HG02884 (cell line): ENCODE results near the gene SOHLH2.

Experiments
- ATAC-seq: cut with Tn5 transposase; IDR thresholded peaks from one replicate; pipeline ENCODE4 v1.9.1; 2021; ENCODE audit warnings: mild to moderate bottlenecking, moderate library complexity; ENCODE audit not compliant: unreplicated experiment

SOHLH2 gene

DNA sequence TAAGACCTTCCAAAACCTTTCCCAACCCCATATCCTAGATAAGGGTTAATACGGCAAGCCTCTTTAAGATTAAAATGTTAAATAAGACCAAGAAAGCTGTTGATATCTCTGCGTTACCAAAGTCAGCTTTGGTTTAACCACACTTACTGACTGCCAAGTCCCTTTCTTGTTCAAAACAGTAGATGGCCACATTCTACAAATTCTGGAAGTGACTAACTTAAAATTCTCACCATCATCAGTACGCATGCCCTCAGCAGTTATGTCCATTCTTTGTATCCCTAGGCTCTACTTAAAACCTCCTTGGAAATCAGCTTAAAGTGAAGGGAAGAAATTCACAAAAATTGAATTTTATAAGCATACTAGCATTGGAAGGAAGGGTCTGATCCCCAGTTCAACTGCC, 23.6 kb downstream of the SOHLH2 start:
- ATAC-seq, result no peak

DNA sequence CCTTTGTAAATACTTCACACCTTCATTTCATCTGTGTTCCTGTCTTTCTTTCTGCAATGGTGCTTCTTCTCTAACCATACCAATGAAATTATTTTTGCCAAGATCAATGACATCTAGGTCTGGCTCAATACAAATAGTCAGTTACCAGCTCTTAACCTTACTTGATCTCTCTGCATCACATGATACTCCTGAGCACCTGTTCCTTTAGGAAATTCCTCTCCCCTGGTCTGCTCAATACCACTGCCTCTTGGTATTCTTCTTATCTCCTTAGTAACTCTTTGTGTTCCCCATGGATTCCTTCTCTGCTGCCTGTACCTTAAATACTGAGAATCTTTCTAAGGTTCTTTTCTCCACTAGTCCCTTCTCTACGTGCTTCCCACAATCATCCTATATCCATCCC, 25.9 kb downstream of the SOHLH2 start:
- ATAC-seq, result no peak

DNA sequence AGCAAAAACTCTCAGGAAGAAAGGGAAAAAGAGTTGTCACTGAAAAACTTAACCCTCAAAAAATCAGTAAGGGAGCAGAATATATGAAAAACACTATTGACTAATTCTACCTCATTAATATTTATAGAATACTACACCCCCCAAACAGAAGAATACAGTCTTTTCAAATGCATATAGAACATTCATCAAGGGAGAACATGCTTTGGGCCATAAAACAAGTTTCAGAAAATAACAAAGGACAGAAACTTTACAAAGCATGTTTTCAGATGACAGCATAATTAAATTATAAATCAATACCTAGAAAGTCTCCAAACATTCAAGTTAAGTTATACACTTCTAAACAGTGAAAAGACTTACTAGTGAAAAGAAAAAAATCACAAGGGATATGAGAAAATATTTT, 30.5 kb downstream of the SOHLH2 start:
- no peak for ATAC-seq

DNA sequence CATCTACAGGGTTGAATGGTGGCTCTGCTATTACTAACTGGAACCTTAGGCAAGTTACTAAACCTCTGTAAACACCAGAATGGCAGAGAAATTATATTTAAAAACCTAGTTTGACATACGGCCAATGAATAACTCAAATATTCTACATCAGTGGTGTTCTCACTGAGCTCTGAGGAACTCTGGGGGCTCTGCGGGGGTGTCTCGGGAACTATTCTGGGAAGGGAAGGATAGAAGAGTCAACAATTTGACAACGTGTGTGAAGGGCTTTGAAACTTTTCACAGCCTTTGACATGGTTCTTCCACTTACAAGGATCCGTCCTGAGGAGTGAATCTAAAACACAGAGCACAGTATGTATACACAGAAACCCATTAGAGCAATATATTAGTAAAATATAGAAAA, 38.7 kb downstream of the SOHLH2 start:
- no peak for ATAC-seq

DNA sequence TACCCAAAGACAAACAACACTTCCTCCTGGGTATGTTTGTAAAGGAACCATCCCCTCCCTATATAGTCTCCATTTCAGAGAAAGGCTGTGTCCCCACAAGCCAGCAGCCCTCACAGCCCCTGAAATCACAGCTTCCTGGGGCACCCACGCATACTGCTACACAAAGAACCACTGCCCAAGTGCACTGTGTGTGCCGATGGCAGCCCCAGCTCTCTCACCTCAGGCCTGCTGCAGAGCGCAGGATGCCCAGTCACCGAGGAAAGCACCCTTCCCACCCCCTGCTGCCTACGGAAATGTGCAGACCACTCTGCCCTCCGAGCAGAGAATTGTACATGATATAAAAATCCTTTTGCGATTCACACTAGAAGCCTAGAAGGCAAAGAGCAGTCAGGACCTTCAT, 39.4 kb downstream of the SOHLH2 start:
- no peak for ATAC-seq

DNA sequence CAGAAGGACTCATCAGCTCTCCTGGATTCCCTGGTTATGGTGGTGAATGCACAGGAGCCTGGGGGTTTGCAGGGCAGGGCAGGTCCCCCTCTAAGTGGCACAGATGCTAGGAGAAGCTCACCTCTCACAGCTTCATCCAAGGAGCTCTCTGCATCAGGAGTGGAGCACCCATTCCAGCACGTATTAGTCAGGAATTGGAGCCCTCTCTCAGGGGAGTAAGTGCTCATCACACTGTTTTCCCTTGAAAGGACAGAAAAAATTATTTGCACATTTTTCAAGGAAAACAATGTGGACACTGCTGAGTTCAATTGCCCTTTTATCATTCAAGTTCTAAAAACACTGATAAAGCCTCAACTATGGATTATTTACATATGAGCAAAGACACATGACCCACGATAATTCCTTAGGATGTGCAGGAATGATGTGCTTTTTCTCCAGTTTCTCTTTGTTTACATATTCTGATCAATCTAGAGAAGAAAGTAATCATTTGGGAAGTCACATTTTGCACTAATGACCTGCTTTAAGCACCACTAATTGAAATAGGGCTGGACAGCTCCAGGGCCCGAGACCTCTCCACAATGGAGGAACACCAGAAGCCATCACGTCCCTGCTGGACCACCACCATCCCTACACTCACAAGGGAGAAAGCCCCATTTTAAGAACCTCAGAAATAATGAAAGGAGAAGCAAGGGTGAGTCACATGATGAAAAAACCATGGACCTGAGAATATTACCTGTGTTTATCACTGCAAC, 40.6 kb downstream of the SOHLH2 start:
- no peak for ATAC-seq

DNA sequence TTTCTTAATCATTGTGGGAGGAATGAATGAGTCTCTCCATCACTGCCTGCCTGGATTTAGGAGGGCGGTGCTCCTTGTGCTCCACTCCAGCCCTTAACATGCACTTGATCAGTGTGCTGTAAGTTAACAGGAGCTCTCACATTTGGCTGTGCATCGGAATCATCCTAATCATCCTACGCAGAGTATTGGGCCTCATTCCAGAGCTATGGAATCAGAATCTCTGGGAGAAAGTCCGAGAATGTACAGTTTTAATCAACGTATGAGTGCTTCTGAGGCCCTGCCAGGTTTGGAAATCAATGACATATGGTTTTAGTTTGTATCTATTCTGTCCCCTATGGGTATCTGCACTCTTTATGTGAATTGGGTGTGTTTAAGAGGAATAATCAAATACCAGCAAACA, 48.3 kb downstream of the SOHLH2 start:
- ATAC-seq, result no peak

DNA sequence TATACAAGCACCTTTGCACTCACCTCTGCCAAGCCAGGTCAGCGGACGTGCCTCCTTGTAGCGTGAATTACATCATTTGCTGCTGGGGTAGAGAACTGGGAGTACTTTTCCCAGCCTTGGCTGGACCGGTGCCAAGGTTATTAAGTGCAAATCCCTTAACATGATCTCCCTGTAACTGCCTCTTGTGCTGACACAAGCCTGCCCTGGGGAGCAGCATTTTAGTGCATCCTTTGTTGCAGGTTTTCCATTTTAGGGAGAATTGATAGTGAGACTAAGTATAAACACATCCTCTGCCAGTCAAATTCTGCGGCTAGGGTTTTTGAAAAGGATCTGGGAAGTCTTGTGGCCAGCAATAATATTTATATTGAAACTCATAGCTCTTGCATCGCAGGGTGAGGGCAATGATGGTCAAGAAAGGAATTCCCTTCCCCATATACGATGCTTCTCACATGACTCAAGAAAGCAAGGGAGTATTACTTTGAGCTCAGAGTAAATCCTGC, 50.5 kb downstream of the SOHLH2 start:
- ATAC-seq, result no peak

DNA sequence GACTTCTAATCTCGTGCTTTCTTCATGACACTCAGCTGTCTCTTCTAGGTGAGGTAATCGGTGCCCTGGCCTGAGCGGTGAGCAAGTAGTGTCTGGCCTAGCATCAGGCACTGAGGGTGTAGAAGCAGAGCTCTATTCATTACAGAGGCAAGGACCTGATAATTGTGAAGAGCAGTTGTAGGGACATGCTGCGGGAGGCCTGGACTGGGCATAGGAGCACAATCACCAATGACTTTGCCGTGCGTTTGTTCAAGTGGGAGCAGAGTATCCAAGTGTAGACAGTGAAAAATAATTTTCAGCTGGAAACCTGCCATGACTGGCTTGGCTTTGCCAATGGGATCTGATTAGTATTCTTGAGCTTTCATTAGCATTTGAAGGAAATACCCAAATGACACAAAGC, 51.1 kb downstream of the SOHLH2 start:
- no peak for ATAC-seq

DNA sequence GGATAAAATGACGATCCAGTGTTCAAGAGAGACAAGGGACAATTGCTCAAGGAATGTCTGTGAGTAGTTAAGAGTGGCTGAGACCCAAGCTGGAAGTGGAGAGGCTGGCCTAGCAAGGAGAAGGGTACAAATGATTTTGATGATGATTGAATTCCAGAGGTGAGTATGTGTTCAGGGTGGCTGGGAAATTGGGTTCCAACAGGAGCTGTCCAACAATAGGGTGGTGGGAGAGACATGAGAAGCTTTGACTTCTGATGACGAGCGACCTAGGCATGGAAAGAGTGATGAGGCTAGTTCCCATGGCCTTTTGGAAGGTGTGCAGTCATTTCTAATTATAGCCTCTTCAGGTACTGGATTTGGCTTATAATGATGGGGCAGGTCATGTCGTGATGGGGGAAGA, 54.1 kb downstream of the SOHLH2 start:
- ATAC-seq, result no peak

DNA sequence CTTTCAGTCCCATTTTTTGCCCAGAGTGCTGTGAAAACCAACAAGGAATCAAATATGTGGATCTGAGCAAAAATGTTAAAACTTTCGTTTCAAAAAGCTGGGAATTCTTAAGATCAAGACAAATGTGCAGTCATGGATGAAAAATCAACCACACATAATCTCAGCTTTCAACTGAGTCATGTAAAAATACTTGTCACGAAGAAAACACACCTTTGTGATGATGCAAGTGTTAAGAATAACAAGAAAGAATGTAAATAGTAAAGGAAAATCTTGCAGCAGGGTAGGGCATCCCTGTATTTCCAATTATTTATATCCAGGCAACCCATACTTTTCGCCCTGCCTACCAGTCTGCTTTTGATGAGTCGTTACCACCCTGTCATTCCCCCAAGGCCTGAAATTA, 55.7 kb downstream of the SOHLH2 start:
- ATAC-seq, result no peak

DNA sequence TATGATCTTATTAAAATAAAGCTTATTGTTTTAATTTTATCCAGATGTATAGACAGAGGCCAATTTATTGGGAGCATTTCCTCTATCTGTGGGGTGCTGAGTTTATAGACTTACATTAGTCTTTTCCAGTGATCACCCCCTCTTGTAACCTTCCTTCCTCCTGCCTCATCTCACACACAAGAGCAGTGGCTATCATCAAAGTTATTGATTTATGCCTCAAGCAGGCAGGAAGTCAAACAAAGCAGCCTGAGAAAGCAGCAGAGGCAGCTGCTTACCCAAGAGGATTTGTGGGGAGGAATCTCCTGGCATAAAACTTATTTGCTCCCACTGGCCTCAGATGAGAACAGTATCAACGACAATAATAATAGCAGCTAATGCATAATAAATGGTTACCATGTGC, 56.9 kb downstream of the SOHLH2 start:
- ATAC-seq, result no peak

DNA sequence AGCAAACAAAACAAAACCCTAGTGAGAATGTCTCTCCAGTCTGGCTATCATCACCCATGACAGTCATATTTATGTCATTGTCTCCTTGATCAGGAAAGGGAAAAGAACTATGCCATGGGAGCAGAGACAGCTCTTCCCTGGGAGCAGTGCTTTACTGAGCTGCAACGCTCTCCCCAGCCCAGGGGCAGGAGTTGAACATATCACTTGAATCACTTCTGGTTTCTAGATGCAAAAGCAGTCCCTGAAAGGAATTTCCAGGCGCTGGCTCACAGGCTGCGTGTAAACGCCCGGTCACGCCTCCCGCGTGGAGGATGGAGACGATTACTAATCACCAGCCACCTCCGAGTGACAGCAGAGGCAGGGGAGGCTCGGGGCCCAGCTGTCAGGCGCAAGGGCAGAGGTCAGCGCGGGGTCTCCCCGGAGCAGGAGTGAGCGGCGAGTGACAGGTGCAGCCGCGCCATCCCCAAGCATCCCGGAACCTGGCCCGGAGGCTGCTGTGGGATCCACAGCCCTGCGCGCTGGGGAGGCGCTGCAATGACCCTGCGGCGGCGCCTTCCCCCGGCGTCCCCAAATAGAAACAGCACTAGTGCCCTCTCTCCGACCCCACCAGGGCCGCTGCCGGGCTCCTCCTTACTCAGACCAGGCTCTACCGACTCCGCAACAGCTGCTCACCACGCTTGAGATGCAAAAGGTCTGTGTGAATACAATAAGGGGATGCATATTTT, 59.6 kb downstream of the SOHLH2 start:
- ATAC-seq, result no peak

DNA sequence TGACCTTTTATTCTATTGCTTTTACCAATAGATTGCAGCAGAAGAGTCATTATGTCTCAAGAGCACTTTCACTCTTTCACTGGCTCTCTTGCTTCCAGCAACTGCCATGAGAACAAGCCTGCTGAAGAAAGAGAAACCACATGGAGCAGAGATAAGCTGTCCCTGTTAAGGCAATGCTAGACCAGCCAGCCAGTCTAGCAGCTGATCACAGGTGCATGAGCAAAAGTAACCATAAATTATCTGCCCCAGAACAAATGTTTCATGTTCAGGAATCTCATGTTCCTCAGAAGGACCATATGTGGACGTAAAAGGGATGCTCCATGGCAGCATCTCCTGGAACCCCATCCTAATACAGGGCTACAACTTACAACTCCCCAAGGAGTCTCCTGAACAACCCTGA, 62.8 kb downstream of the SOHLH2 start:
- no peak for ATAC-seq

DNA sequence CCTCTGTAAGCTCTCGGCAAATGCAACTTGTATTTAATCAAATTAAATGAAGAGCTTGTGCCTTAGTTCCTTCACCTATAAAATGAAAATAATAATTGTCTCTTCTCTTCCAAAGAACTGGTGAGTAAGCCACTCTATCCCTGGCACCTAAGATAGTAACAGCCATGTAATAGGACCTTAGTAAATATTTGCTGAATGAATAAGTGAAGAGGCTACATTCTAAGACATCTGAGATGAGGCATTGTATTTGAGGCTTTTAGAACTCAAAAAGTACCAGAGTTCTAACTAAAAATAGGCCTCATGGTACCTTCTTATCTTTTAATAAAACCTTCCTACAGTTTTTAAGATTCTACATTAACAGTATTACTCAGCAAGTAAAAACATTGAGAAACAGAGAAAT, 65.9 kb downstream of the SOHLH2 start:
- ATAC-seq, result no peak

DNA sequence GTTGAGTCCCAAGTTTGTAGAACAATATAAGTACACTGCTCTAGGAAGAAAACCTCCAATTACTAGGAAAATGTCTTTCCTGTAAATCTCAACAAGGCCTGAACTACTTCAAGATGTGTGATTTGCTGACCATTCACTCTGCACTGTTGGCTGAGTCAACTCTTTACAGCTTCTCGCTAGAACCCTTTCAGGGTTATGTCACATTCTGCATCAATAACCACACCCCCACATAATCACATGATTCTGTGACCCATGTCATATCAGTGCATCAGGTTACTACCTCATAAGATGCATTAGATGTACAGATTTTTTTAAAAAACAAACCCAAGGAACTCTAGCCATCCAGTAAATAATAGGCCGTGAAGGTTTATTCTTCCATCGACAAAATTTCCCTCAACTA, 67.0 kb downstream of the SOHLH2 start:
- ATAC-seq, result no peak

DNA sequence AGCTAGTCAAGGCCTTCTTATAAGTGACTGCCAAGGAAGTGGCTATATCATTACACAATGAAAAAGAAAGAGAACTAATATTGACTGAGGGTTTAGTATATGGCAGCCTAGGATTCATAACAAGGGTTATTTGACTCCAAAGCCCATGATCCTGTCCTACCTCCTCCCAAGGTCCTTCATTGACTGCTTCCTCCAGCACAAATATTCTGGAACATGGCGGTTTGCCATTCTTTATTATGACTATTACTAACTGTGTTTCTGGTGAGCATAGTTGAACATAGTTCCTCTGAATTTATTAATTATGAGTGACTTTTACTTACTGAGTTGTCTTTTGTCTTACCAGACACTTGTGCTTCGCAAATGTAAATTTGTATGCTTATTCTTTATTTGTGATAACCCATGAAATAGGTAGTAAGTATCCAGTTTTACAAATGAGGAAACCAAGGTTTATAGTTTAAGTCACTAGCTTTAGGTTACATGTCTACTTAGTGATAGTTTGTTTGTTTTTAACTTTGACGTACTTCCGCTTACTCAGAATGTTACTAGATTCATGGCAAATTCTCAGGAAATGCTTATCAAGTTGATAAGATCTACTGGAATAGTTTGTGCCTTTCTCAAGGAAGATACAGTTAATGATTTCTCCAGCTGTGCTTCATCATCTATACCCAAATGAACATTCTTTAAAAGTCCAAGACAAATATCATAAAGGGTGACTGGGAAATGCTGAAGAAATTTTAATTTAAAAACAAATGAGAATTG, 67.7 kb downstream of the SOHLH2 start:
- no peak for ATAC-seq

DNA sequence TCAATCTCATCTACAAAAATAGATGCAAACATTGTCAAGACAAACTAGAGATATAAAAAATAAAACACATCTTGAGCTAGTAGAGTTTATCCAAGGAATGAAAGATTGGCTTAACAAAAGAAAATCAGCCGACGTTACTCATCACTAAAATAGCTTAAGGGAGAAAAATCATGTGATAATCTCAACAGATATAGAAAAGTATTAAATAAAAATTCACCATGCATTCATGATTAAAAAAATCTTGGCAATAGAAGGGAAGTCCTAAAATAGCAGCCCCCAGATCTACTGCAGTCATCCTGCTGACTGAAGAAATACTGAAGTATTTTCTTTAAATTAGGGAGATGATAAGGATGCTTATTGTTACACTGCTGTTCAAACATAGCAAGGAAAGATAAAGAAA, 70.6 kb downstream of the SOHLH2 start:
- ATAC-seq, result no peak

DNA sequence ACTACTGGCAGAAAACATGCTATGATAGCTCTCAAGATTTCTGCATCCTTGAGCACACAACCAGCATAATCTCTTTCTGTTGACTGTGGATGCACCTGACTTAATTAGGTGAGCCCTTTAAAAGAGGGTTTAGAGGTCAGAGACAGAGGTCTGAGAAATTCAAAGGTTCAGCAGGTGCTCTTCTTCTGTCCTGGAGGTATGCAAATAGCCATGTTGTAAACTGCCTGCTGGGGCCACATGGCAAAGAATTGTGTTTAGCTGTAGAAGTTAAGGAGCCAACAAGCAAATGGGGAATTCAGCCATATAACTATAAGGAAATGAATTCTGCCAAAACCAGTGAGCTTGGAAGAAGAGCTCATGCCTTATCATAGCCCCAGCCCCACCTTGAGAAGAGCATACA, 71.6 kb downstream of the SOHLH2 start:
- no peak for ATAC-seq

DNA sequence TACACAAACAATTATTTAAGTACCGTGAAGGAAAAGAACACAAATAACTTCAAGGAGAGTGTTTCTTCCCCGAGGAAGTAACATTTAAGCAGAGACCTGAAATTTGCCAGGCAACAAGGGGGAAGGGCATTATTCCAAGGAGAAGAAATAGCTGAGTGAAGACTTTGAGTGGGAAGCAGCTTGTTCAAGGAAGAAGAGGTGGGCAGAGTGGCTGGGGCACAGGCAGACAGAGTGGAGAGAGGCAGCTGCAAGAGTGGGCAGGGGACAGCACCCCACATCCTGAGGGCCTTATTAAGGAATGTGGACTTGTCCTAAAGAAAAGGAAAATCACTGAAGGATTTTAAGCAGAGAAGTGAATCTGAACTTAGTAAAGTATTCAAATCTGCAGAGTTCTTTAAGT, 78.5 kb downstream of the SOHLH2 start:
- no peak for ATAC-seq

DNA sequence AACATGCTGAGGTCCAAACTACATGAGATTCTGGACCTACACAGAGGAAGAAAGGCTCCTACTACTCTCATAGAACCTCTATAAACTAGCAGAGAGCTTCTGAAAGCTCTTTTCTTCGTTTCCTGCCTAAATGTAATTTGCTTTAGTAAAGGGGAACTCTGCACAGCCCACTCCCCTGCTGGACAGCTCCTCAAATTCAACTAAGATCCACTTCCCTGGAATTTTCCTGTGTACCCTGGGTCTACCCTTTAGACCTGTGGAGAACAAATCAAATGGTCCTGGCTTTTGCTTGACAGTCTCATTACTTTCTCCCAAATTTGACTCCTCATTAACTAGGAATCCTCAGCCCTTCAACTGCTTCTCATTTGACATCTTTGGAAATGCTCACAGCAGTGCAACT, 79.7 kb downstream of the SOHLH2 start:
- ATAC-seq, result no peak
